CD4-positive, alpha-beta T cell treated with Interleukin-15 for 1 hour (primary cell): Measurements from ENCODE around the gene LMBR1.
"Not testable (repeated sequence)": the region's sequence is repeated elsewhere in the genome, so short reads cannot be mapped to it uniquely, and the experiment has no call there.

Source experiments
- DNase-seq: peaks from one replicate; pipeline ENCODE4 v3.0.0-alpha.2; 2020

Gene LMBR1

GRCh38 chr7:156903232-156903909, 10.4 kb upstream of the LMBR1 start:
- DNase-seq, result peak; percentile 49

GRCh38 chr7:156900093-156900492, 7.1 kb upstream of the LMBR1 start:
- not testable (repeated sequence) for DNase-seq

DNA sequence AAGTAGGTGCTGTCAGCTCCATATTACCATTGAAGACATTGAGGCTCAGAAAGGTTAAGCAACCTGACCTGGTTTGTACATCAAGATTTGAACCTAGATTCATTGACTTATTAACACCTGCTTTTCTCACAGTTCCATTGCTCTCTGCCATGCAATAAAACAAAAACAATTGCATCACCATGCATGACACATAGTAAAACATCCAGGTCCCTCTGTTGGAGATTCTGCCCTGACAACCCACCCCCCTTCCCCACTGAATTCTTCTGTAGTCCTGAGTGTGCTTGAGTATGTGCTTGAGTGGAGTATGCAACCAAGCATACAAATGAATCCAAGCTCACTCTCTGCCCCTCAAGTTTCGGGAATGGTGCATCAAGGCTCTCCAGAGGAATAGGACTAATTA, 6.0 kb upstream of the LMBR1 start:
- DNase-seq, result no peak

DNA sequence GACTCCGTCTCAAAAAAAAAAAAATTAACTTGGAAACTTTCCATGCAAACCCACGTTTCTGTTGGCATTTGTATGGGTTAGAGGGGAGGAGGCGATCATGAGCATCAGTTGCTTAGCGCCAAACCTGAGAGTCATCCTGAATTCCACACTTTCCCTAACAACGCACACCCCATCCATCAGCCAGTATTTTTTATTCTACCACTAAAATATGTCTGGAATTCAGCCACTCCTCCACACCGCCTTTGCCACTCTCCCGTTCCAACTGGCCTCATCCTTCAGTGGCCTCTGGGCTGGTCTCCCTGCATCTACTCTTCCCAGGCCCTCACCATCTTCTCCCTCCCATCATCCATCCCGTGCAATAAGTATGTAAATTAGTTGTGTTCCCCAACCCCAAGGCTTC, 4.7 kb upstream of the LMBR1 start:
- no peak for DNase-seq

DNA sequence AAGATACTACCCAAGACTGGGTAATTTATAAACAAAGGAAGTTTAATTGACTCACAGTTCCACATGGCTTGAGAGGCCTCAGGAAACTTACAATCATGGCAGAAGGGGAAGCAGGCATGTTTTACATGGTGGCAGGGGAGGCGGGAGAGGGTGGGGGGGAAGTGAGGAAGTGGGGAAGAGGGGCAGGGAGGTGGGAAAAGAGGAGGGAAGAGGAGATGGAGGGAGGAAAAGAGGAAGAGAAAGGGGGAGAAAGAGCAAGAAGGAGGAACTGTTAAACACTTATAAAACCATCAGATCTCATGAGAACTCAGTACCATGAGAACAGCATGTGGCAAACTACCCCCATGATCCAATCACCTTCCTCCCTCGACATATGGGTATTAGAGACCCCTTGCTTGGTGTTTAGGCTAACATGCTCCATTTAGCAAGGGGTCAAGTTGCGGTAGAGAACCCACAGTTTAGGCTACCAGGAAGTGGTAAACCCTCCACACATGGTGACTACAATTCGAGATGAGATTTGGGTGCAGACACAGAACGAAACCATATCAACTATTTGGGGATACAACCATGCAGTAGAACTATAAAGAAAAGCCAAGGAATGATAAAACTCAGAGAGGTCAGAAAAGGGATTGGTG, 3.5 kb upstream of the LMBR1 start:
- DNase-seq, result no peak

DNA sequence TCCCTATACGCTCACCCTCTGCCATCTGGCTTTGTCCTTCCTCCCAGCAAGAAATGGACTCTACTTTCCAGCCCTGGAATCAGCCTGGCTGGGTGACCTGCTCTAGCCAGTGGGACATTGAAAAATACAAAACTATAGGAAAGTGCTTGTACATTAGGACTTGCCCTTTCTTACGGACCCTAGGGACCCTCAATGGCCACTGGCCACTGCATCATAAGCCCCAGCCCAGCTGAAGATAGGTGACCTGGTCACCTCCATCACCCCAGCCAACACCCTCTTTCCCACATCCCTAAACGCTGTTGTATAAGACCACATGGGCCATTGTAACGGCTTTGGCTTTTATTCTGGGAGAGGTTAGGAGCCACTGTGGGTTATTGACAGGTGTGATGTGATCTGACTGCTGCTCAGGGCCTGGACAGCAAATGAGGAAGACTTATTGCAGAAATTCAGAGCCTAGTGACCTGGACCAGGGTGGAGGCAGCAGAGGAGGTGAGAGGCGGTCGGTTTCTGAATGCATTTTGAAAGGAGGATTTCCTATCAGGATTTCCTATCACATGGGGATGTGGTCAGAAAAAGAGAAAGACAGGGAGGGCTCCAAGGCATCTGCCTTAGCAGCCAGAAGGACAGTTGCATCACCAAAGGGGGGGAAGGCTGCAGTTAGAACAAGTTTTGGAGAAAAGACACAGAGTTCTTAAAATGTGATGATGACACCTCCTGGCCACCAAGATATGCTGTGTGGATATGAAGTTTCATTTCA, 2.2 kb upstream of the LMBR1 start:
- DNase-seq, result peak; percentile 21

DNA sequence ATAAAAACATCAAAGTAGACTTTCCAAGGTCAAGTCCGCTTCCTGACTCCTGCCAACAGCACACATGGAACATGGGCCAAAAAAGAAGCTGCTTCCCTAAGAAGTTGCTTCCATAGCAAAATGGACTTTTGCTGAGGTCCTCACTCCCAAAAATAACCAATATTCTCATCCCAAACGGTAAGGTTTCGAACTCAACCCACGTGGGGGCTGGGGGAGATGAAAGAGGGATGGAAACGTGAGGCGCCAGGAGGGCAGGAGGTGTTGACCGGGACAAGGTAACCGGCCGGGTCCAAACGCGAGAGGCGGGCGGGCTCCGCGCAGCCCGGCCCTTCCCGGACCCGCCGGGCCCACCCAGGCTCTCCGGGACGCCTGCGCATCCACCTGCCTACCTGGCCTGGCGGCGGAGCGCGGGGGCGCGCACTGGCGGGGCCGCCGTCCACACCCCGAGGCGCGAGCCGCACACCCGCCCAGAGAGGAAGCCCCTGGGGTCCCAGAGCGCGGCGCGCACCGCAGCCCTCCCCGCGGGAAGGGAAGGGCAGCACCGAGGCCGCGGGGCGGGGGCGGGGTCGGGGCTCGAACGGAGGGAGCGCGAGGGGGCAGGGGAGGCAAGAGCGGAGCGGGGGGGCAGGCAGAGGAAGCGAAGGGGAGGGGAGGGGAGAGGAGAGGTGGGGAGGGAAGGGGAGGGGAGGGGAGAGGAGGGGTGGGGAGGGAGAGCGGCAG, 742 bp downstream of the LMBR1 start:
- peak; percentile 77 for DNase-seq

GRCh38 chr7:156889746-156890145, 3.2 kb downstream of the LMBR1 start:
- DNase-seq, result no peak

DNA sequence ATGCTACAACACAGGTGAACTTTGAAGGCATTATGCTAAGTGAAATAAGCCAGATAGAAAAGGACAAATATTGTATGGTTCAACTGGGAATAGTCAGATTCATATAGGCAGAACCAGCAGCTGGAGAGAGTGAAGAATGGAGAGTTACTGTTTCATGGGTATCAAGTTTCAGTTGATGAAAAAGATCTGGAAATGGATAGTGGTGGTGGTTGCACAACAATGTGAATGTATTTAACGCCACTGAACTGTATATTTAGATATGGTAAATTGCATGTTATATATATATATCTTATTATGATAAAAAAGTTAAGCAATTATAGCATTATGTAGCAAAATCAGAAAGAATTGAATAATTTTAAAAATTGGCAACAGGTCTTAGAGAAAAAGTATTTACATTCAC, 3.9 kb downstream of the LMBR1 start:
- no peak for DNase-seq

- DNase-seq, result no peak
Measured at GRCh38 chr7:156886020-156886795, 6.8 kb downstream of the LMBR1 start.

DNA sequence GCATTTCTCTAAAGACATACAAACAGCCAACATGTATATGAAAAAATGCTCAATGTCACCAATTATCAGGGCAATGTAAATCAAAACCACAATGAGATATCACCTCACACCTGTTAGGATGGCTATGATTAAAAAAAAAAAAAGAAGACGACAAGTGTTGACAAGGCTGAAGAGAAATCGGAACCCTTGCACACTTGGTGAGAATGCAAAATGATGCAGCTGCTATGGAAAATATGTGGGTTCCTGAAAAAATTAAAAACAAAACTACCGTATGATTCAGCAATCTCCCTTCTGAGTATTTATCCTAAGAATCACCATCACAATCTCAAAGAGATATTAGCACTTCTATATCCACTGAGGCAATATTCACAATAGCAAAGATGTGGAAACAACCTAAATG, 11.3 kb downstream of the LMBR1 start:
- DNase-seq, result no peak

- no peak for DNase-seq
Measured at GRCh38 chr7:156875766-156876165, 17.2 kb downstream of the LMBR1 start.

GRCh38 chr7:156868363-156868762, 24.6 kb downstream of the LMBR1 start:
- not testable (repeated sequence) for DNase-seq

- DNase-seq, result no peak
Measured at GRCh38 chr7:156865493-156865892, 27.5 kb downstream of the LMBR1 start.

GRCh38 chr7:156862022-156862421, 31.0 kb downstream of the LMBR1 start:
- DNase-seq, result not testable (repeated sequence)

GRCh38 chr7:156861212-156861611, 31.8 kb downstream of the LMBR1 start:
- DNase-seq, result no peak

GRCh38 chr7:156860099-156860498, 32.9 kb downstream of the LMBR1 start:
- DNase-seq, result not testable (repeated sequence)

GRCh38 chr7:156858523-156858922, 34.5 kb downstream of the LMBR1 start:
- no peak for DNase-seq

DNA sequence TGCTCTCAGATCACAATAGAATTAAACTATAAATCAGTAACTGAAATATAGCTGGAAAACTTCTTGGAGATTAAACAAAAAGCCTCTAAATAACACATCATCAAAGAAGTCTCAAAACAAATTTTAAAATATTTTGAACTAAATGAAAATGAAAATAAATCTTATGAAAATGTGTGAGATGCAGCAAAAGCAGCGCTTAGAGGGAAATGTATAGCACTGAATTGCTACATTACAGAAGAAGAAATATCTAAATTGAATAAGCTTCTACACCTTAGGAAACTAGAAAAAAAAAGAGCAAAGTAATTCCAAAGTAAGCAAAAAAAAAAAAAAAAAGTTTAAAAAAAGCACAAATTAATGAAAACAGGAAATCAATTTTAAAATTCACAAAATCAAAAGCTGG, 35.2 kb downstream of the LMBR1 start:
- no peak for DNase-seq

GRCh38 chr7:156854654-156855053, 38.3 kb downstream of the LMBR1 start:
- DNase-seq, result no peak

GRCh38 chr7:156848979-156849378, 44.0 kb downstream of the LMBR1 start:
- DNase-seq, result no peak

- DNase-seq, result no peak
Measured at GRCh38 chr7:156845379-156846101, 47.4 kb downstream of the LMBR1 start.
